B cell (primary cell): ENCODE data around the gene IGFBP7. TPM values are rescaled to one million over a fixed set of nuclear protein-coding genes. Genes with fewer than 3 reads are reported as not detected.

Experiments used
- ATAC-seq: fragments of 200-7000 bp; cut with Tn5 transposase; one replicate; pipeline ENCODE4 v1.10.0; 2021; ENCODE audit warnings: low read depth, mild to moderate bottlenecking, moderate number of reproducible peaks, moderate library complexity
- CTCF ChIA-PET: fragments of 350-600 bp; sonication (Branson Sonifier 250); formaldehyde crosslinking; loops from one replicate; lab custom pipeline; 2021; ENCODE audit warnings: antibody characterized with exemption, inconsistent platforms; lab: Charles Lee
- POLR2A ChIA-PET: fragments of 350-600 bp; sonication (Branson Sonifier 250); formaldehyde crosslinking; loops from one replicate; lab custom pipeline; 2021; ENCODE audit warnings: antibody characterized with exemption; lab: Charles Lee
- DNase-seq: peaks from one replicate; pipeline ENCODE4 v3.0.0; 2013
- H2AFZ ChIP-seq: 2 replicates; pipeline ENCODE4 v1.6.1; 2012; ENCODE audit warnings: mild to moderate bottlenecking, low read depth, low read length; ENCODE audit not compliant: insufficient read depth, poor library complexity, severe bottlenecking
- H3K27ac ChIP-seq, 2 donors: 1 replicate in 1 of 2; 2 replicates in 1 of 2; pipeline ENCODE4 v1.5.1; 2012 to 2013; ENCODE audit warnings: low read length in 2 of 2, mild to moderate bottlenecking in 2 of 2, moderate library complexity in 1 of 2
- H3K27me3 ChIP-seq, 4 experiments: fragments of 200-600 bp in 1 of 4; sonication (generic) in 1 of 4; replicated peaks in 1 of 4; 1 replicate in 2 of 4; 2 replicates in 2 of 4; pipeline versions ENCODE4 v1.6.1 to v1.7.0; 2013 to 2016; ENCODE audit warnings: low read length in 3 of 4, mild to moderate bottlenecking in 2 of 4, mixed read lengths in 1 of 4, moderate library complexity in 1 of 4; ENCODE audit not compliant: insufficient read depth in 4 of 4, control insufficient read depth in 3 of 4; ENCODE audit errors: control extremely low read depth in 1 of 4
- H3K36me3 ChIP-seq, 2 experiments: replicated peaks in 1 of 2; 1 replicate in 1 of 2; 2 replicates in 1 of 2; pipeline versions ENCODE4 v1.6.1 to v1.7.1; 2013; ENCODE audit warnings: low read length in 1 of 2; ENCODE audit not compliant: insufficient read depth in 2 of 2, control insufficient read depth in 1 of 2; ENCODE audit errors: control extremely low read depth in 1 of 2, extremely low read depth in 1 of 2
- H3K4me1 ChIP-seq, 2 donors: fragments of 200-600 bp in 1 of 2; sonication (generic) in 1 of 2; 1 replicate in 1 of 2; 2 replicates in 1 of 2; pipeline versions ENCODE4 v1.5.1 to v1.6.1; 2013 to 2017; ENCODE audit warnings: low read length in 2 of 2; ENCODE audit not compliant: control insufficient read depth in 2 of 2, insufficient read depth in 2 of 2
- H3K4me2 ChIP-seq: replicated peaks from 2 replicates; pipeline ENCODE3; 2012; ENCODE audit warnings: mild to moderate bottlenecking, low read depth, low read length; ENCODE audit not compliant: poor library complexity, severe bottlenecking
- H3K4me3 ChIP-seq, 5 experiments: fragments of 200-600 bp in 1 of 5; sonication (generic) in 1 of 5; 1 replicate in 3 of 5; 2 replicates in 2 of 5; pipeline versions ENCODE4 v1.5.1 to v1.7.0; 2011 to 2016; ENCODE audit warnings: low read length in 4 of 5, mild to moderate bottlenecking in 4 of 5, low read depth in 2 of 5, control low read depth in 1 of 5, moderate library complexity in 1 of 5; ENCODE audit not compliant: insufficient read depth in 1 of 5; ENCODE audit errors: control extremely low read depth in 1 of 5, extremely low read depth in 1 of 5
- H3K79me2 ChIP-seq: fragments of 200-600 bp; sonication (generic); one replicate; pipeline ENCODE4 v1.6.0; 2016; ENCODE audit warnings: low read length; ENCODE audit not compliant: control insufficient read depth, insufficient read depth
- H3K9ac ChIP-seq: fragments of 200-600 bp; sonication (generic); 2 replicates; pipeline ENCODE4 v1.6.1; 2017; ENCODE audit warnings: mild to moderate bottlenecking, low read length, moderate library complexity
- H3K9me3 ChIP-seq, 3 donors: one replicate each; pipeline versions ENCODE4 v1.6.1 to v1.7.1; 2013; ENCODE audit warnings: low read length in 2 of 3; ENCODE audit not compliant: control insufficient read depth in 2 of 3, insufficient read depth in 1 of 3; ENCODE audit errors: control extremely low read depth in 1 of 3
- H4K20me1 ChIP-seq: 2 replicates; pipeline ENCODE4 v1.6.0; 2012; ENCODE audit warnings: mild to moderate bottlenecking, low read length; ENCODE audit not compliant: insufficient read depth, control insufficient read depth, poor library complexity, severe bottlenecking
- H3K27ac Mint-ChIP-seq: one replicate; pipeline ENCODE4 v1.8.0; 2021; ENCODE audit warnings: mixed read lengths
- H3K27me3 Mint-ChIP-seq: one replicate; pipeline ENCODE4 v1.8.0; 2021; ENCODE audit warnings: mixed read lengths
- H3K4me1 Mint-ChIP-seq: one replicate; pipeline ENCODE4 v1.8.0; 2021; ENCODE audit warnings: mixed read lengths
- H3K4me3 Mint-ChIP-seq: one replicate; pipeline ENCODE4 v1.8.0; 2021; ENCODE audit warnings: mixed read lengths
- H3K9me3 Mint-ChIP-seq: one replicate; pipeline ENCODE4 v1.8.0; 2022; ENCODE audit warnings: mixed read lengths; ENCODE audit not compliant: insufficient read depth
- CTCF ChIP-seq: fragments of 200-600 bp; IDR thresholded peaks from one replicate; pipeline ENCODE4 v1.8.0; 2022; ENCODE audit warnings: antibody characterized with exemption, mild to moderate bottlenecking
- EZH2 ChIP-seq: IDR thresholded peaks from 2 replicates; pipeline ENCODE4 v1.6.1; 2012; ENCODE audit warnings: borderline replicate concordance, low read depth, mild to moderate bottlenecking, moderate library complexity, low read length; ENCODE audit not compliant: insufficient read depth, poor library complexity, severe bottlenecking
- WGBS: methylation state at CpG from one replicate; pipeline ENCODE4 v1.1.5; 2013; ENCODE audit warnings: missing lambda C conversion rate; ENCODE audit not compliant: insufficient coverage; 5-methylcytosine and 5-hydroxymethylcytosine counted together
- intact Hi-C: fragments of 100-400 bp; cut with micrococcal nuclease; formaldehyde crosslinking; loops from one replicate; pipeline ENCODE4 v1.10.0; 2022
- polyA plus RNA-seq: library from polyadenylated mRNA; depleted of rRNA; stranded (reverse); fragments of >200 nt; gene quantifications from 2 replicates; pipeline ENCODE4 v1.2.3, GENCODE V29; 2012
- total RNA-seq, 2 donors: library from RNA; stranded (reverse); fragments of 120-200 nt in 1 of 2; gene quantifications; 1 replicate in 1 of 2; 2 replicates in 1 of 2; pipeline versions ENCODE4 v1.2.3 to v1.2.4, GENCODE V29; 2013 to 2022

The IGFBP7 gene
- total and polyA plus RNA-seq, 2 donors (not counting 1 experiment from before 2014, with no cell fraction given): 0.37 TPM; not detected in 1

GRCh38 chr4:57159866-57160265 lies 49.7 kb upstream of the IGFBP7 start:
- Histone ChIP-seq H3K79me2 (no peaks in the 10 kb centered on the region), H3K9me3 (peaks cover 0 to 5% (median 0%) of the 10 kb centered on the region in 3 donors), H3K36me3 (no peaks in the 10 kb centered on the region), H3K9ac (no peak overlapping the region), H4K20me1 (no peaks in the 10 kb centered on the region), H3K4me3 (no peak overlapping the region), H2AFZ (no peak overlapping the region), H3K4me1 (peaks cover 4 to 10% of the 10 kb centered on the region in 2 donors), H3K27me3 (peaks cover 0 to 15% (median 8%) of the 10 kb centered on the region in 4 experiments), H3K4me2 (no peak overlapping the region), H3K27ac (no peak overlapping the region)
- Mint-ChIP-seq H3K27ac (no peak overlapping the region), H3K9me3 (no peaks in the 10 kb centered on the region), H3K4me3 (no peak overlapping the region), H3K27me3 (peaks cover 30% of the 10 kb centered on the region), H3K4me1 (peaks cover 7% of the 10 kb centered on the region)
- ChIA-PET CTCF (no interaction called here), POLR2A (no interaction called here)
- TF ChIP-seq EZH2 (no peak), CTCF (no peak)
- WGBS: 86% methylated on average over 1 of the region's 1 CpG
- DNase-seq (no peak), ATAC-seq (no peak)
- intact Hi-C loops: no loop called here

GRCh38 chr4:57158762-57159161 lies 48.6 kb upstream of the IGFBP7 start:
- TF ChIP-seq CTCF (no peak), EZH2 (no peak)
- intact Hi-C loops: no loop called here
- H3K4me3 Mint-ChIP-seq: no peak overlapping the region
- Histone ChIP-seq H3K79me2 (no peaks in the 10 kb centered on the region), H3K9ac (no peak overlapping the region), H3K4me1 (peaks cover 0 to 5% of the 10 kb centered on the region in 2 donors), H3K27me3 (peaks cover 0 to 7% (median 2%) of the 10 kb centered on the region in 4 experiments), H3K27ac (no peak overlapping the region), H2AFZ (no peak overlapping the region), H3K4me2 (no peak overlapping the region), H3K9me3 (peaks cover 0 to under 1% (median 0%) of the 10 kb centered on the region in 3 donors), H3K36me3 (no peaks in the 10 kb centered on the region), H3K4me3 (no peak overlapping the region), H4K20me1 (no peaks in the 10 kb centered on the region)
- DNase-seq (no peak), ATAC-seq (no peak)
- H3K27me3 Mint-ChIP-seq: peaks cover 23% of the 10 kb centered on the region
- H3K27ac Mint-ChIP-seq: no peak overlapping the region
- H3K4me1 Mint-ChIP-seq: peaks cover 4% of the 10 kb centered on the region
- POLR2A ChIA-PET: no interaction called here
- CTCF ChIA-PET: no interaction called here
- WGBS: 100% methylated on average over 1 of the region's 1 CpG
- no peaks in the 10 kb centered on the region for H3K9me3 Mint-ChIP-seq
